Memory B cell (primary cell): Measurements from ENCODE around the gene MLEC.
A peak's percentile ranks its signal among the peaks of the same experiment; 100 is the strongest.
"Not testable (repeated sequence)": the region's sequence is repeated elsewhere in the genome, so short reads cannot be mapped to it uniquely, and the experiment has no call there.

Source experiments
- ATAC-seq: fragments of 150-1000 bp; cut with Tn5 transposase; 2 replicates; pipeline ENCODE4 v1.10.0; 2021; ENCODE audit warnings: low read depth, mild to moderate bottlenecking, moderate library complexity
- DNase-seq, 2 donors: peaks; one replicate each; pipeline ENCODE4 v3.0.0; 2022; ENCODE audit warnings: low spot score in 2 of 2
- H3K27ac Mint-ChIP-seq: one replicate; pipeline ENCODE4 v1.8.0; 2022; ENCODE audit warnings: mild to moderate bottlenecking, moderate library complexity, mixed read lengths
- H3K27me3 Mint-ChIP-seq: one replicate; pipeline ENCODE4 v1.8.0; 2022; ENCODE audit warnings: mixed read lengths
- H3K36me3 Mint-ChIP-seq: one replicate; pipeline ENCODE4 v1.8.0; 2022; ENCODE audit warnings: mild to moderate bottlenecking, mixed read lengths
- H3K4me1 Mint-ChIP-seq: one replicate; pipeline ENCODE4 v1.8.0; 2022; ENCODE audit warnings: mixed read lengths
- H3K4me3 Mint-ChIP-seq: one replicate; pipeline ENCODE4 v1.8.0; 2022; ENCODE audit warnings: mild to moderate bottlenecking, moderate library complexity, mixed read lengths
- H3K9me3 Mint-ChIP-seq: one replicate; pipeline ENCODE4 v1.8.0; 2022; ENCODE audit warnings: mixed read lengths

The MLEC gene

DNA sequence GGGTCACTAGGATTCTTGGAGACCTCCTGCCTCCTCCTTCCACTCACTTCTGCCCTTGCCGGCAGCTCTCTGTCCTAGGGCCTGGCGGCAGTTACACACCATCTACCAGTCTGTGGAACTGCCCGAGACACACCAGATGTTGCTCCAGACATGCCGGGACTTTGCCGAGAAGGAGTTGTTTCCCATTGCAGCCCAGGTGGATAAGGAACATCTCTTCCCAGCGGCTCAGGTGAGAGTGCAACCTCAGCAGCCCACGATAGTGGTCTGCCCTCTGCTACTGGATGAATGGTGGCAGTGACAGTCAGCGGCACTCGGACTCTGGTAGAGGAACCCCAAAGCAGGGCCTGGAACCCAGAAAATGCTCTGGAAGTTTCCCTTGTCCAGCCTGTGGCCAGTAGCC is 40.0 kb downstream of the MLEC start:
- H3K36me3 Mint-ChIP-seq = peaks cover 13% of the 10 kb centered on the region
- ATAC-seq (no peak), DNase-seq (no peak)
- H3K4me3 Mint-ChIP-seq = peak overlapping the region; percentile 21
- H3K9me3 Mint-ChIP-seq = no peaks in the 10 kb centered on the region
- peaks cover 17% of the 10 kb centered on the region for H3K4me1 Mint-ChIP-seq
- H3K27ac Mint-ChIP-seq = no peak overlapping the region
- H3K27me3 Mint-ChIP-seq = no peaks in the 10 kb centered on the region

DNA sequence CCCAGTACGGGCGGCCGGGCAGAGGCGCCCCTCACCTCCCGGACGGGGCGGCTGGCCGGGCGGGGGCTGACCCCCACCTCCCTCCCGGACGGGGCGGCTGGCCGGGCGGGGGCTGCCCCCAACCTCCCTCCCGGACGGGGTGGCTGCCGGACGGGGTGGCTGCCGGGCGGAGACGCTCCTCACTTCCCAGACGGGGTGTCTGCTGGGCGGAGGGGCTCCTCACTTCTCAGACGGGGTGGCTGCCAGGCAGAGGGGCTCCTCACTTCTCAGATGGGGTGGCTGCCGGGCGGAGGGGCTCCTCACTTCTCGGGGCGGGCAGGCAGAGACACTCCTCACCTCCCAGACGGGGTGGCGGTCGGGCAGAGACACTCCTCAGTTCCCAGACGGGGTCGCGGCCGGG is 45.2 kb downstream of the MLEC start:
- not testable (repeated sequence) for ATAC-seq, H3K9me3 Mint-ChIP-seq, DNase-seq, H3K27ac Mint-ChIP-seq, H3K4me1 Mint-ChIP-seq, H3K4me3 Mint-ChIP-seq, H3K27me3 Mint-ChIP-seq
- peaks cover 20% of the 10 kb centered on the region for H3K36me3 Mint-ChIP-seq

DNA sequence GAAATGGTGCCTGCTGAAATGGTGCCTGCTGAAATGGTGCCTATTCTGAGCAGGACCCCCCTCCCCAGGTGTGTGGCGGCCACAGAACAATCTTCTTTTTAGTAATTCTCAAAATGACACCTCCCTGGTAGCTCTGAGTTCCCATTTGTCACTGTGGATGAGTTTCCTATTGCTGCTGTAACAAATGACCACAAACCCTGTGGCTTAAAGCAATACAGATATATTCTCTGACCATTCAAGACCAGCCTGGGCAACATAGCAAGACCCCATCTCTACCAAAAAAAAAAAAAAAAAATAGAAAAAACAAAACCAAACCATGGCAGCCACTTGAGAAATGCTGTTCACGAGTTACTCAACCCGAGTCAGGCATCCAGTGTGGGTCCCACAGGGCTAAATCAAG is 46.6 kb downstream of the MLEC start:
- Mint-ChIP-seq H3K4me1 (no peaks in the 10 kb centered on the region), H3K36me3 (peaks cover 18% of the 10 kb centered on the region), H3K27me3 (no peaks in the 10 kb centered on the region), H3K27ac (no peak overlapping the region), H3K4me3 (no peak overlapping the region), H3K9me3 (no peaks in the 10 kb centered on the region)
- no peak for DNase-seq
- ATAC-seq = no peak

DNA sequence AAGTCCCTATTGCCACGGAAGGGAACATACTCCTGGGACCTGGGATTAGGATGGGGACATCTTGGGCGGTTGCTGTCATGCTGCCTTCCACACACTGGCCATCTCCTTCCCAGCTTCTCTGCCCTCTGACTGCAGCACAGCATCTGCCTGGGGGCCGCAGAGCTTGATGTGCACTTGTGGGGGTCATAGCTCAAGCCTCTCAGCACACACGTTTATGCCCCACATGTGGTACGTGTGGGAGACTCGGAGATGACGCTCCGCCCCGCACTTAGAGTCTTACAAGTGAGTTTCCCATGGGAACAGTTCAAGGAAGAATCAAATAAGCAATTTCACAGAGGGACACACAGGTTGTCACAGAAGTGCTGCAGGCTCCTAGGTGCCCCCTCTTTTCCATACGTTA is 47.3 kb downstream of the MLEC start:
- no peak overlapping the region for H3K4me3 Mint-ChIP-seq

DNA sequence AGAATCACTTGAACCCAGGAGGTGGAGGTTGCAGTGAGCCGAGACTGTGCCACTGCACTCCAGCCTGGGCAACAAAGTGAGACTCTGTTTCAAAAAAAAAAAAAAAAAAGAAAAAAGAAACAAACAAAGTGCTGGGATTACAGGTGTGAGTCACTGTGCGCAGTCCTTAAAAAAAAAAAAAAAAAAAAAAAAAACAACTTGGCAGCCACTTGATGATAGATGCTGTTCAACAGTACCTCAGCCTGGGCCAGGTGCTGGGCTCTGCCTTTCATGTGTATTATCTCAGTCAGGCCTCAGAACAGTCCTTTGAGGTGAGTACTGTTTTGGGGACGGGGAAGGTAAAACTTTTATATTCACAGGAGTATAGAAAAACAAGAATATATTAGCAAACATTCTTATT is 48.2 kb downstream of the MLEC start:
- no peak overlapping the region for H3K4me3 Mint-ChIP-seq
- peaks cover 13% of the 10 kb centered on the region for H3K36me3 Mint-ChIP-seq
- no peak overlapping the region for H3K27ac Mint-ChIP-seq
- ATAC-seq = no peak
- H3K4me1 Mint-ChIP-seq = no peaks in the 10 kb centered on the region
- no peaks in the 10 kb centered on the region for H3K9me3 Mint-ChIP-seq
- no peaks in the 10 kb centered on the region for H3K27me3 Mint-ChIP-seq
- DNase-seq = no peak

More for the DNA sequence above, 47.3 kb downstream of the MLEC start:
- no peak for ATAC-seq
- H3K27me3 Mint-ChIP-seq = no peaks in the 10 kb centered on the region
- no peak overlapping the region for H3K27ac Mint-ChIP-seq
- no peaks in the 10 kb centered on the region for H3K9me3 Mint-ChIP-seq
- peaks cover 18% of the 10 kb centered on the region for H3K36me3 Mint-ChIP-seq
- DNase-seq = no peak
- no peaks in the 10 kb centered on the region for H3K4me1 Mint-ChIP-seq

DNA sequence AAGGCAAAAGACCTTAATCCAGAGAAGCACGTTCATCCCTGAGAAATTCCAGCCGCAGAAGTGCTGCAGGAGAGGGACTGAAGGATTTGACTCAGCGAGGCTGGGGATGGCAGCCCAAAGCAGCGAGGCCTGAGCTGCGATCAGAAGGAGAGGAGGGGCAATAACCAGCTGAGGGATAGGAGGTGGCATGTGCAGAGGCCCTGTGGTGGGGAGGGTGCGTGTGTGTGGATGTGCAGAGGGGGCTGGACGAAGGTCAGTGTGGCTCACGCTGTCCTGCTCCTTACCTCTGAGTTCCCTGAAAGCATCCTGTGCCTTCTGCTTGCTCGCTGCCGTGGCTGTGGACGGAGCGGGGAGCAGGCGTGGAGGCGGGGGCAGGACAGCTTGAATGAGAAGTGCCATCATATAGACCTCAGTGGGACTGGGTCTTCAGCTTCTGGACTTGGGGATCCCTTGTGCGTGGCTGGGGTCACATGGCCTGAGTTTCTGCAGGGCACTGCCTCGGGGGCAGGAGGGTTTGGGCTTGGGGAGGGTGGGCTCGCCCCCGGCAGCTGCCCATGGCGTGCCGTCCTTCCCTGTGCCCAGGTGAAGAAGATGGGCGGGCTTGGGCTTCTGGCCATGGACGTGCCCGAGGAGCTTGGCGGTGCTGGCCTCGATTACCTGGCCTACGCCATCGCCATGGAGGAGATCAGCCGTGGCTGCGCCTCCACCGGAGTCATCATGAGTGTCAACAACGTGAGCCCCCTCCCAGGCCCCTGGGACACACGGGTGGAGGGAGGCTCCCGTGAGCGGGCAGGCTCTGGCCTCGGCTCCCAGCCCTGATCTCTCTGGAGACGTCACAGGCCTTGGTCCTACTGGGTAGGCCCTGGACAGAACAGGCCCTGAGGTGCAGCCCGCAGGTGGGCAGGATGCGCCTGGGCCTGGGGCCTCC is 49.7 kb downstream of the MLEC start:
- no peak overlapping the region for H3K27ac Mint-ChIP-seq
- H3K9me3 Mint-ChIP-seq = no peaks in the 10 kb centered on the region
- no peak for DNase-seq
- no peaks in the 10 kb centered on the region for H3K27me3 Mint-ChIP-seq
- no peak for ATAC-seq
- no peaks in the 10 kb centered on the region for H3K4me1 Mint-ChIP-seq
- H3K36me3 Mint-ChIP-seq = peaks cover 8% of the 10 kb centered on the region
- no peak overlapping the region for H3K4me3 Mint-ChIP-seq

DNA sequence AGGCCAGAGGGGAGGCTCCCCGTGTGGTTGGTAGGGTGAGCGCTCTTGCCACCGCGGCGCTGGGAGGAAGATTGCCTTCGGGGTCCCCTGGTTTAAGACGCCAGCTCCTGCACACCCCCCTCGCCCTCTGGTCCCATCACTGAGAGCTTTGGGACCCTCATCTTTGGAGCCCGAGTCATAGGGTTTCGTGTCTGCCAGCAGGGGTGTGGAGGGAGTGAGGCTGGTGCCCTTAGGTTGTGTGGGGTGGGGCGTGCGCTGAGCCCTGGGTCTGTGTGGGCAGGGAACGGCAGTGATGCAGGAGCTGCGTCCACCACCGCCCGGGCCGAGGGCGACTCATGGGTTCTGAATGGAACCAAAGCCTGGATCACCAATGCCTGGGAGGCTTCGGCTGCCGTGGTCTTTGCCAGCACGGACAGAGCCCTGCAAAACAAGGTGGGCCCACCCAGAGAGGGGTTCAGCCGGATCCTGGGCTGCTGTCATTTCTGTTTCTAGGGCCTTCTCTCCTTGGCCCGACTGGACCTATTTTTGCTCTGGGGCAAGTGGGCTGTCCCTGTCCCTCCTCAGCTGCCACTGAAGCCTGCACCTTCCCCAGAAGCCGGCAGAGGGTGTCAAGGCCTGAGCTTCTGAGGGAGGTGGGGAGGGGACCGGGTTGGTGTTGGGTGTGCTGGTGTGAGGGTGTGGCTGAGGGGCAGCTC is 50.8 kb downstream of the MLEC start:
- Mint-ChIP-seq H3K36me3 (peaks cover 8% of the 10 kb centered on the region), H3K27me3 (no peaks in the 10 kb centered on the region), H3K4me3 (no peak overlapping the region), H3K9me3 (no peaks in the 10 kb centered on the region), H3K4me1 (no peaks in the 10 kb centered on the region), H3K27ac (no peak overlapping the region)
- no peak for DNase-seq
- ATAC-seq = no peak

DNA sequence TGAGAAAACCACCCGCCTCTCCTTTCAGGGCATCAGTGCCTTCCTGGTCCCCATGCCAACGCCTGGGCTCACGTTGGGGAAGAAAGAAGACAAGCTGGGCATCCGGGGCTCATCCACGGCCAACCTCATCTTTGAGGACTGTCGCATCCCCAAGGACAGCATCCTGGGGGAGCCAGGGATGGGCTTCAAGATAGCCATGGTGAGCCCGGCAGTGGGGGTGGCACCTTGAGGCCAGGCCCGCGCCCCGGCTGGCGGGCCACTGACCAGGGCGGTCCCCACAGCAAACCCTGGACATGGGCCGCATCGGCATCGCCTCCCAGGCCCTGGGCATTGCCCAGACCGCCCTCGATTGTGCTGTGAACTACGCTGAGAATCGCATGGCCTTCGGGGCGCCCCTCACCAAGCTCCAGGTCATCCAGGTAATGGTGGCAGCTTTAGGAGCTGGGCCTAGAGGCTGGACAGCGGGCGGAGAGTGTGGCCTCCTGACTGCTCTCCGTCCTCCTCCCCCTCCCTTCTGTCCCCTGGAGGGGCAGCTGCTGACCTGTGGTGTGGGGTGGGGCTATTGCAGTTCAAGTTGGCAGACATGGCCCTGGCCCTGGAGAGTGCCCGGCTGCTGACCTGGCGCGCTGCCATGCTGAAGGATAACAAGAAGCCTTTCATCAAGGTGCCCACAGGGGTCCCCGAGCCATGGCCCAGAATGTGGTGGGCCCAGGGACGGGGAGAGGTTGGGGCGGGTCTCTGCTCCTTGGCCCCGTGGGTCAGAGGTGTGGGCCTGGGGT is 51.5 kb downstream of the MLEC start:
- ATAC-seq (no peak), DNase-seq (no peak)
- no peaks in the 10 kb centered on the region for H3K4me1 Mint-ChIP-seq
- H3K27ac Mint-ChIP-seq = no peak overlapping the region
- H3K36me3 Mint-ChIP-seq = peaks cover 8% of the 10 kb centered on the region
- H3K4me3 Mint-ChIP-seq = no peak overlapping the region
- no peaks in the 10 kb centered on the region for H3K9me3 Mint-ChIP-seq
- H3K27me3 Mint-ChIP-seq = no peaks in the 10 kb centered on the region

- Mint-ChIP-seq H3K9me3 (no peaks in the 10 kb centered on the region), H3K27me3 (peaks cover 2% of the 10 kb centered on the region), H3K27ac (no peak overlapping the region), H3K4me1 (no peaks in the 10 kb centered on the region), H3K4me3 (no peak overlapping the region), H3K36me3 (peaks cover 4% of the 10 kb centered on the region)
- no peak for ATAC-seq
- no peak for DNase-seq
Observed at GRCh38 chr12:120739031-120739762, 52.2 kb downstream of the MLEC start.

DNA sequence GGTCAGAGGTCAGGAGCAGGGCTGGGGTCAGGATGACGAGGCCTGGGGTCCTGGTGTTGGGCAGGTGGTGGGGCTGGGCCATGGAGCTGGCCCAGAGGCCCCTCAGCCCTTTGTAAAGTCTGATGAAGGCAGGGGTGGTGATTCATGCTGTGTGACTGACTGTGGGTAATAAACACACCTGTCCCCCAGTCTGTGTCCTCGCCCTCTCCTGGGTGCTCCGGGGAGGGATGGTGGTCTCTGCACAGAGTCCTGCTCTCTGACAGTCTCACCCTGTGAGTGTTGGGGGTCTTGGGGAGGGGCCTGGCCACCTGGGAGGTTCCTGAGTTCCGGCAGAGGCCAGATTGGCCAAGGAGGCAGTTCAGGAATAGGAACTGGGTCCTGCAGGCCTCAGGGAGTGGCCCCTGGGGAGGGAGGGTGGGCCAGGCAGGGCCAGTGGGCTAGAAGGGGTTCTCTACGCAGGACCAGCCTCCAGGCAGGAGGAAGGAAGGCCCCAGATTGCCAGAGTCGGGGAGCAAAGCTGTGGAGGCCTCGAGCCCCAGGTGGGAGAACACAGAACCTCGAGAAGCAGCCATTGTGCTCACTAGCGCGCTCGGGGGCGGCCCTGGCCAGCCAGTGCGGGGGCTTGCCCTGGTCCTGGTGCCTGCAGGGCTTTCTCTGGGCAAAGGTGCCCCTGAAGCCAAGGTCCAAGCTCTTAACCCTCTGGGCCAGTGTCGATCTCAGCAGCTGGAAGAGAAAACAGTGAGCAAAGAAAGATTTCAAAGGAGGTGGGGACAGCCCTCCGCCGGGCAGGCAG is 53.1 kb downstream of the MLEC start:
- H3K27ac Mint-ChIP-seq = no peak overlapping the region
- no peaks in the 10 kb centered on the region for H3K4me1 Mint-ChIP-seq
- ATAC-seq (no peak), DNase-seq (no peak)
- no peaks in the 10 kb centered on the region for H3K9me3 Mint-ChIP-seq
- peaks cover 2% of the 10 kb centered on the region for H3K27me3 Mint-ChIP-seq
- no peak overlapping the region for H3K4me3 Mint-ChIP-seq
- H3K36me3 Mint-ChIP-seq = peaks cover 2% of the 10 kb centered on the region

DNA sequence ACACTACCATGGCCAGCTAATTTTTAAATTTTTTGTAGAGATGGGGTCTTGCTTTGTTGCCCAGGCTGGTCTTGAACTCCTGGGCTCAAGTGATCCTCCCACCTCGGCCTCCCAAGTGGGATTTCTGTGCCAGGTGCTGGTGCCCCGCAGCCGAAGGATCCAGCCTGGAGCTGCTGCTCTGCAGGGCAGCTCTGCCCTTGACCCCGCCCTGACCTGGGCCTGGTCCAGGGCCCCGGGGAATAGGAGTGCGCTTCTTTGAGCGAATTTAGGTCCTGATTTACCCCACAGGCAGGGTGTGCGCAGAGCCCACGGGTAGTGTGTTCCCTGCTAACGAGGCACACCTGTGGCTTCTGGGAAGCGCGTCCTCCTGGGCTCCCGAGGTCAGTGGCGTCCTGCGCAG is 53.9 kb downstream of the MLEC start:
- H3K4me1 Mint-ChIP-seq = no peaks in the 10 kb centered on the region
- H3K27ac Mint-ChIP-seq = no peak overlapping the region
- H3K36me3 Mint-ChIP-seq = peaks cover 2% of the 10 kb centered on the region
- H3K27me3 Mint-ChIP-seq = peaks cover 2% of the 10 kb centered on the region
- no peaks in the 10 kb centered on the region for H3K9me3 Mint-ChIP-seq
- H3K4me3 Mint-ChIP-seq = no peak overlapping the region
- ATAC-seq = no peak
- DNase-seq = no peak

DNA sequence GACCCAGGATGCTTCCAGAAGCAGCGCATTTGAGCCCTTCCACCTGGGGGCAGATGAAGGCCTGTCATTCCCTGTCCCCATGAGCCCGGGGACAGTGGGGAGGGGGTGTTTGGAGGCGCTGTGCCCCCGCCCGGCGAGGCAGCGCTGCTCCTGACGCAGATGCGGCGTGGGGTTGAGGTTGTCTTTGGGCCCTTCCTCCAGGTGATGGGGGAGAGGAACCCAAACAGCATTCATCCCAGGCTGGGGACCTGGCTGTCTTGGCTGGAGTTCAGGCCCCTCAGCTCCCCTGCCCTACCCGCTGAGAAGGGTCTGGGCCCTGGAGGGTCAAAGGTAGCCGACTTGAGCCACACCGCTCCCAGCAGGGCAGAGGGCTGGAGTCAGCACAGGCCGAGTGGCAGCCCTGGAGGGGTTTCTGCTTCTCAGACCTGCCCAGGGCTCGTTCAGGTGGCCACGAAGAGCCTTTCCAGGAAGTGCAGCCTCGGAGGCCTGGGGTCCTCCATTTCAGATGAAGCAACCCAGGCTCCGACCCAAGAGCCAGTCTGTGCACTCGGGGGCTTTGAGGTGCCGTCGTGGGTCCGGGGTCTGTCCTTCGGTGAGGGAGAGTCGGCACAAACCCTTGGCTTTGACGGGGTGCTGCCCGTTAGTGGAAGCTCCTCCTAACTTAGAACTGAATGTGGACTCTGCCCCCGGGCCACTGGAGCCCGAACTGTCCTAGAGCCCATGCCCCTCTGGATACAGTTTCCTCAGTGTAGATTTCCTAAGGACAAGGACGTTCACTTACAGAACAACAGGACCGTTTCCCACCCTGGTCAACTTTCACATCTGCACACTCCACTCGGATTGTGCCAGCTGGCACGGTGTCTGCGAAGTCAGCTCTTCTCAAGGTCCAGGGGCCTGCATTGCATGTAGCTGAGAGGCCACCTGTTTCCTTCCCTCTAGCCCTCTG is 54.8 kb downstream of the MLEC start:
- Mint-ChIP-seq H3K27ac (no peak overlapping the region), H3K27me3 (peaks cover 2% of the 10 kb centered on the region), H3K4me3 (no peak overlapping the region), H3K36me3 (no peaks in the 10 kb centered on the region), H3K9me3 (no peaks in the 10 kb centered on the region), H3K4me1 (no peaks in the 10 kb centered on the region)
- ATAC-seq = no peak
- DNase-seq = no peak
